IMR-90 (cell line): Measurements from ENCODE around the gene SOX2. TPM values are rescaled to one million over a fixed set of nuclear protein-coding genes. Genes with fewer than 3 reads are reported as not detected.

ENCODE experiments used
- ATAC-seq: fragments of 200-7000 bp; cut with Tn5 transposase; 2 replicates; pipeline ENCODE4 v1.9.1; 2020; ENCODE audit warnings: low read depth, mild to moderate bottlenecking, moderate library complexity
- BruUV-seq: library from RNA; stranded (reverse); fragments of 400-500 nt; replicated peaks from 2 replicates; lab custom pipeline; 2021; lab: Mats Ljungman, UMichigan
- CTCF ChIA-PET: fragments of 300-600 bp; formaldehyde crosslinking; extraction: SDS; loops from one replicate; lab custom pipeline; 2021; ENCODE audit warnings: antibody characterized with exemption; lab: Yijun Ruan, JAX
- POLR2A ChIA-PET: fragments of 300-600 bp; sonication (Branson Sonifier 250); formaldehyde crosslinking; loops from one replicate; lab custom pipeline; 2022; ENCODE audit warnings: antibody characterized with exemption; ENCODE audit not compliant: unreplicated experiment; lab: Charles Lee
- DNase-seq: peaks from one replicate; pipeline ENCODE4 v3.0.0; 2013
- H2AFZ ChIP-seq: replicated peaks from 2 replicates; pipeline ENCODE3; 2013; ENCODE audit warnings: low read length, mild to moderate bottlenecking; ENCODE audit not compliant: poor library complexity
- H2AK5ac ChIP-seq: 2 replicates; pipeline ENCODE4 v1.6.1; 2013; ENCODE audit warnings: low read depth, low read length, inconsistent platforms
- H2AK9ac ChIP-seq: replicated peaks from 2 replicates; pipeline ENCODE3; 2013; ENCODE audit warnings: mild to moderate bottlenecking, low read depth, low read length, moderate library complexity; ENCODE audit not compliant: poor library complexity
- H2BK120ac ChIP-seq: 2 replicates; pipeline ENCODE4 v1.6.1; 2013; ENCODE audit warnings: low read depth, low read length, inconsistent platforms
- H2BK15ac ChIP-seq: 3 replicates; pipeline ENCODE4 v1.6.1; 2013; ENCODE audit warnings: low read depth, low read length, inconsistent platforms
- H2BK20ac ChIP-seq: 2 replicates; pipeline ENCODE4 v1.6.1; 2013; ENCODE audit warnings: low read depth, mild to moderate bottlenecking, inconsistent platforms, low read length, moderate library complexity
- H2BK5ac ChIP-seq: 2 replicates; pipeline ENCODE4 v1.6.1; 2013; ENCODE audit warnings: mild to moderate bottlenecking, low read depth, low read length, inconsistent platforms; ENCODE audit not compliant: poor library complexity, severe bottlenecking
- H3K14ac ChIP-seq: replicated peaks from 2 replicates; pipeline ENCODE4 v1.6.1; 2013; ENCODE audit warnings: low read depth, low read length, inconsistent platforms
- H3K18ac ChIP-seq: 2 replicates; pipeline ENCODE4 v1.6.1; 2013; ENCODE audit warnings: low read depth, low read length, control low read depth
- H3K23ac ChIP-seq: 2 replicates; pipeline ENCODE4 v1.6.1; 2013; ENCODE audit warnings: low read depth, low read length, inconsistent platforms
- H3K27ac ChIP-seq: 2 replicates; pipeline ENCODE4 v1.5.1; 2013; ENCODE audit warnings: mild to moderate bottlenecking, control low read depth, low read length; ENCODE audit not compliant: insufficient read depth
- H3K27me3 ChIP-seq: 2 replicates; pipeline ENCODE4 v1.6.1; 2013; ENCODE audit warnings: low read length; ENCODE audit not compliant: control insufficient read depth, insufficient read depth
- H3K36me3 ChIP-seq: 2 replicates; pipeline ENCODE4 v1.6.1; 2013; ENCODE audit warnings: low read length, mixed read lengths; ENCODE audit not compliant: control insufficient read depth, insufficient read depth
- H3K4ac ChIP-seq: 2 replicates; pipeline ENCODE4 v1.6.1; 2013; ENCODE audit warnings: low read depth, low read length, inconsistent platforms
- H3K4me1 ChIP-seq: 2 replicates; pipeline ENCODE4 v1.6.1; 2013; ENCODE audit warnings: low read length, mixed read lengths; ENCODE audit not compliant: control insufficient read depth, insufficient read depth
- H3K4me2 ChIP-seq: 2 replicates; pipeline ENCODE4 v1.6.1; 2013; ENCODE audit warnings: low read depth, mild to moderate bottlenecking, control low read depth, low read length, moderate library complexity
- H3K4me3 ChIP-seq: 2 replicates; pipeline ENCODE4 v1.5.1; 2013; ENCODE audit warnings: low read depth, mild to moderate bottlenecking, control low read depth, low read length, moderate library complexity; ENCODE audit not compliant: insufficient read depth
- H3K56ac ChIP-seq: 2 replicates; pipeline ENCODE4 v1.6.1; 2013; ENCODE audit warnings: low read length, inconsistent platforms; ENCODE audit not compliant: insufficient read depth; ENCODE audit errors: extremely low read depth
- H3K79me1 ChIP-seq, 2 experiments: 2 replicates each; pipeline ENCODE4 v1.6.1; 2013; ENCODE audit warnings: low read length in 2 of 2, inconsistent platforms in 1 of 2, low read depth in 1 of 2
- H3K9ac ChIP-seq: 2 replicates; pipeline ENCODE4 v1.6.1; 2013; ENCODE audit warnings: low read depth, low read length, control low read depth
- H3K9me1 ChIP-seq: 2 replicates; pipeline ENCODE4 v1.6.1; 2013; ENCODE audit warnings: low read length, inconsistent platforms; ENCODE audit not compliant: insufficient read depth
- H3K9me3 ChIP-seq: 2 replicates; pipeline ENCODE4 v1.6.1; 2013; ENCODE audit warnings: low read length; ENCODE audit not compliant: control insufficient read depth, insufficient read depth
- H4K20me1 ChIP-seq: 2 replicates; pipeline ENCODE4 v1.6.1; 2013; ENCODE audit warnings: low read length, inconsistent platforms; ENCODE audit not compliant: insufficient read depth
- H4K5ac ChIP-seq: 2 replicates; pipeline ENCODE4 v1.6.1; 2013; ENCODE audit warnings: mild to moderate bottlenecking, low read depth, low read length, control low read depth
- H4K8ac ChIP-seq, 2 experiments: 2 replicates each; pipeline ENCODE4 v1.6.1; 2013; ENCODE audit warnings: low read depth in 2 of 2, low read length in 2 of 2, control low read depth in 1 of 2, inconsistent platforms in 1 of 2
- H4K91ac ChIP-seq: 2 replicates; pipeline ENCODE4 v1.6.1; 2013; ENCODE audit warnings: low read depth, low read length, inconsistent platforms; ENCODE audit not compliant: insufficient read depth
- BHLHE40 ChIP-seq: fragments of 150-350 bp; IDR thresholded peaks from 2 replicates; pipeline ENCODE4 v1.6.1; 2016; ENCODE audit warnings: mild to moderate bottlenecking, low read depth, low read length
- CEBPB ChIP-seq: IDR thresholded peaks from 2 replicates; pipeline ENCODE4 v1.6.1; 2012; ENCODE audit warnings: low read depth, low read length, improper control_type of control experiment
- CHD1 ChIP-seq: IDR thresholded peaks from 2 replicates; pipeline ENCODE4 v1.6.1; 2012; ENCODE audit warnings: low read depth, low read length, improper control_type of control experiment
- MAFK ChIP-seq: IDR thresholded peaks from 2 replicates; pipeline ENCODE4 v1.6.1; 2012; ENCODE audit warnings: low read depth, low read length, improper control_type of control experiment
- MAZ ChIP-seq: IDR thresholded peaks from 2 replicates; pipeline ENCODE4 v1.6.1; 2012; ENCODE audit warnings: low read depth, mild to moderate bottlenecking, low read length, improper control_type of control experiment, moderate library complexity, borderline replicate concordance
- MXI1 ChIP-seq: IDR thresholded peaks from 2 replicates; pipeline ENCODE4 v1.6.1; 2012; ENCODE audit warnings: low read depth, mild to moderate bottlenecking, low read length, moderate library complexity, borderline replicate concordance
- NFE2L2 ChIP-seq: fragments of 150-350 bp; IDR thresholded peaks from 2 replicates; pipeline ENCODE4 v1.6.1; 2016; ENCODE audit warnings: low read depth, mild to moderate bottlenecking, low read length
- RAD21 ChIP-seq: IDR thresholded peaks from 2 replicates; pipeline ENCODE4 v1.6.1; 2012; ENCODE audit warnings: low read length, improper control_type of control experiment
- RCOR1 ChIP-seq: IDR thresholded peaks from 2 replicates; pipeline ENCODE4 v1.6.1; 2012; ENCODE audit warnings: mild to moderate bottlenecking, low read length, improper control_type of control experiment; ENCODE audit not compliant: insufficient replicate concordance
- RFX5 ChIP-seq: IDR thresholded peaks from 2 replicates; pipeline ENCODE4 v1.8.0; 2012; ENCODE audit warnings: low read depth, mild to moderate bottlenecking, low read length, moderate library complexity
- SMC3 ChIP-seq: fragments of 150-350 bp; IDR thresholded peaks from 2 replicates; pipeline ENCODE4 v1.6.1; 2016; ENCODE audit warnings: low read depth, mild to moderate bottlenecking, antibody characterized with exemption, low read length, moderate library complexity
- WGBS, 2 experiments: methylation state at CpG; one replicate each; pipeline versions ENCODE4 v1.1.5 to v1.1.7; 2013; ENCODE audit warnings: missing lambda C conversion rate in 2 of 2; ENCODE audit not compliant: insufficient read length in 1 of 2; ENCODE audit errors: extremely low coverage in 2 of 2; 5-methylcytosine and 5-hydroxymethylcytosine counted together
- dilution Hi-C: fragments of 300-500 bp; cut with HindIII; formaldehyde crosslinking; loops from one replicate; pipeline ENCODE4 v1.14.3; 2018; ENCODE audit warnings: low sequenced_read_pairs; ENCODE audit not compliant: unreplicated experiment
- in situ Hi-C: fragments of 300-500 bp; cut with MboI; formaldehyde crosslinking; loops from 3 replicates; pipeline ENCODE4 v1.14.3; 2019; ENCODE audit warnings: low sequenced_read_pairs, inconsistent platforms, mixed read lengths
- intact Hi-C: fragments of 100-400 bp; cut with micrococcal nuclease; formaldehyde crosslinking; loops from 2 replicates; pipeline ENCODE4 v1.10.0; 2022
- polyA plus RNA-seq, 3 experiments: library from polyadenylated mRNA; depleted of rRNA; stranded (reverse); fragments of >200 nt; gene quantifications; 2 replicates each; pipeline ENCODE4 v1.2.3, GENCODE V29; 2012; ENCODE audit warnings: low replicate concordance in 1 of 3
- total RNA-seq: library from RNA; depleted of rRNA; stranded (reverse); fragments of >200 nt; gene quantifications from 2 replicates; pipeline ENCODE4 v1.2.3, GENCODE V29; 2012
- TF ChIP-seq, protein P1 (sequence below): fragments of 150-350 bp; IDR thresholded peaks from 2 replicates; pipeline ENCODE4 v1.6.1; 2017; ENCODE audit warnings: mild to moderate bottlenecking, antibody characterized with exemption, low read length, low read depth
- TF ChIP-seq, protein P2 (sequence below): conservative IDR thresholded peaks from 2 replicates; pipeline ENCODE4 v1.5.1; 2012; ENCODE audit warnings: mild to moderate bottlenecking, low read depth, low read length, improper control_type of control experiment
- TF ChIP-seq, protein P3 (sequence below): fragments of 150-350 bp; IDR thresholded peaks from 2 replicates; pipeline ENCODE4 v1.6.1; 2016; ENCODE audit warnings: low read depth, mild to moderate bottlenecking, low read length, moderate library complexity, borderline replicate concordance

The SOX2 gene
- total and polyA plus RNA-seq, 2 of the 4 experiments (the other 2 are of a cell fraction): not detected

DNA sequence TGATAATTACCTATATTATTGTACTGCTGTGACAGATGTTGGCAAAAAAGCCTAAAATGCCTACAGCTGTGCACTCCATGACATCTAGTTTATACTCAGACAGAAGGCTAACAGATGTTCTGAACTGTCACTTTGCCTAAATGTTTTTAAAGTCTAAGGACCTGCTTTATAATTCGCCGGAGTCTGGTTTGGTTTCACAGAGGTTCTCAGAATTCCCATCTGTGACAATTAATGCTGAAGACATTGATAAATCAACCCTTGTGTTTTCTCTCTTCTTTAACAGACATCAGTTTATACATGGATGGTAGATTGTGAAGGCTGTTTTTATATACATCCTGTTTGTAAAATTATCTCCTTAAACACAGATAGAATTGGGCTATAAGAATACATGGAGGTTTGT lies 19.8 kb upstream of the SOX2 start:
- Histone ChIP-seq H4K5ac (no peak overlapping the region), H3K9me3 (no peaks in the 10 kb centered on the region; the same call in 1 of the 2 replicates), H4K91ac (no peak overlapping the region), H2AFZ (no peak overlapping the region), H2BK15ac (no peak overlapping the region), H4K8ac (no peak overlapping the region), H3K9me1 (no peaks in the 10 kb centered on the region), H2BK20ac (no peak overlapping the region), H2AK5ac (no peak overlapping the region), H3K23ac (no peak overlapping the region), H4K20me1 (no peaks in the 10 kb centered on the region), H3K4ac (no peak overlapping the region), H2AK9ac (no peak overlapping the region), H3K18ac (no peak overlapping the region), H2BK120ac (no peak overlapping the region), H3K27ac (no peak overlapping the region), H3K4me3 (no peak overlapping the region), H3K79me1 (no peaks in the 10 kb centered on the region), H3K4me2 (no peak overlapping the region), H3K4me1 (no peaks in the 10 kb centered on the region), H3K36me3 (no peaks in the 10 kb centered on the region), H3K14ac (no peak overlapping the region), H3K27me3 (peaks cover 22% of the 10 kb centered on the region), H3K9ac (no peak overlapping the region), H3K56ac (no peak overlapping the region), H2BK5ac (no peak overlapping the region)
- no TSS peak for BruUV-seq
- DNase-seq (no peak), ATAC-seq (no peak)
- intact Hi-C loops (no loop called here), in situ Hi-C loops (loop anchor here (25.0 kb wide), 1 partner anchor 480 kb away; no protein-coding TSS in a partner anchor), dilution Hi-C loops (no loop called here)
- ChIA-PET CTCF (no interaction called here), POLR2A (no interaction called here)
- no peak for TF ChIP-seq SMC3
- no peak for TF ChIP-seq MAFK
- no peak for TF ChIP-seq RFX5
- no peak for TF ChIP-seq NFE2L2
- TF ChIP-seq RCOR1: no peak
- TF ChIP-seq, protein P1, sequence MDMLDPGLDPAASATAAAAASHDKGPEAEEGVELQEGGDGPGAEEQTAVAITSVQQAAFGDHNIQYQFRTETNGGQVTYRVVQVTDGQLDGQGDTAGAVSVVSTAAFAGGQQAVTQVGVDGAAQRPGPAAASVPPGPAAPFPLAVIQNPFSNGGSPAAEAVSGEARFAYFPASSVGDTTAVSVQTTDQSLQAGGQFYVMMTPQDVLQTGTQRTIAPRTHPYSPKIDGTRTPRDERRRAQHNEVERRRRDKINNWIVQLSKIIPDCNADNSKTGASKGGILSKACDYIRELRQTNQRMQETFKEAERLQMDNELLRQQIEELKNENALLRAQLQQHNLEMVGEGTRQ: no peak
- TF ChIP-seq, protein P2, sequence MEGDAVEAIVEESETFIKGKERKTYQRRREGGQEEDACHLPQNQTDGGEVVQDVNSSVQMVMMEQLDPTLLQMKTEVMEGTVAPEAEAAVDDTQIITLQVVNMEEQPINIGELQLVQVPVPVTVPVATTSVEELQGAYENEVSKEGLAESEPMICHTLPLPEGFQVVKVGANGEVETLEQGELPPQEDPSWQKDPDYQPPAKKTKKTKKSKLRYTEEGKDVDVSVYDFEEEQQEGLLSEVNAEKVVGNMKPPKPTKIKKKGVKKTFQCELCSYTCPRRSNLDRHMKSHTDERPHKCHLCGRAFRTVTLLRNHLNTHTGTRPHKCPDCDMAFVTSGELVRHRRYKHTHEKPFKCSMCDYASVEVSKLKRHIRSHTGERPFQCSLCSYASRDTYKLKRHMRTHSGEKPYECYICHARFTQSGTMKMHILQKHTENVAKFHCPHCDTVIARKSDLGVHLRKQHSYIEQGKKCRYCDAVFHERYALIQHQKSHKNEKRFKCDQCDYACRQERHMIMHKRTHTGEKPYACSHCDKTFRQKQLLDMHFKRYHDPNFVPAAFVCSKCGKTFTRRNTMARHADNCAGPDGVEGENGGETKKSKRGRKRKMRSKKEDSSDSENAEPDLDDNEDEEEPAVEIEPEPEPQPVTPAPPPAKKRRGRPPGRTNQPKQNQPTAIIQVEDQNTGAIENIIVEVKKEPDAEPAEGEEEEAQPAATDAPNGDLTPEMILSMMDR: no peak
- TF ChIP-seq RAD21: no peak
- no peak for TF ChIP-seq MXI1
- TF ChIP-seq, protein P3, sequence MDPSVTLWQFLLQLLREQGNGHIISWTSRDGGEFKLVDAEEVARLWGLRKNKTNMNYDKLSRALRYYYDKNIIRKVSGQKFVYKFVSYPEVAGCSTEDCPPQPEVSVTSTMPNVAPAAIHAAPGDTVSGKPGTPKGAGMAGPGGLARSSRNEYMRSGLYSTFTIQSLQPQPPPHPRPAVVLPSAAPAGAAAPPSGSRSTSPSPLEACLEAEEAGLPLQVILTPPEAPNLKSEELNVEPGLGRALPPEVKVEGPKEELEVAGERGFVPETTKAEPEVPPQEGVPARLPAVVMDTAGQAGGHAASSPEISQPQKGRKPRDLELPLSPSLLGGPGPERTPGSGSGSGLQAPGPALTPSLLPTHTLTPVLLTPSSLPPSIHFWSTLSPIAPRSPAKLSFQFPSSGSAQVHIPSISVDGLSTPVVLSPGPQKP: no peak
- TF ChIP-seq CEBPB: no peak
- TF ChIP-seq BHLHE40: no peak
- TF ChIP-seq MAZ: no peak
- no peak for TF ChIP-seq CHD1
- WGBS, 2 experiments: no CpG with 5 or more reads among the region's 2 CpGs
